ENCODE measurements around the gene RPL13. TPM values are rescaled to one million over a fixed set of nuclear protein-coding genes. Genes with fewer than 3 reads are reported as not detected.

RPL13 gene
- total RNA-seq, 3 donors from 2014 or later (not counting 1 experiment from before 2014, with no cell fraction given) = 1,286 to 1,549 (median 1,294) TPM

- WGBS (ENCODE audit: insufficient coverage) = 97% methylated on average over 26 of the region's 26 CpGs
Measured at GRCh38 chr16:89545831-89546574, 14.5 kb upstream of the RPL13 start.

DNA sequence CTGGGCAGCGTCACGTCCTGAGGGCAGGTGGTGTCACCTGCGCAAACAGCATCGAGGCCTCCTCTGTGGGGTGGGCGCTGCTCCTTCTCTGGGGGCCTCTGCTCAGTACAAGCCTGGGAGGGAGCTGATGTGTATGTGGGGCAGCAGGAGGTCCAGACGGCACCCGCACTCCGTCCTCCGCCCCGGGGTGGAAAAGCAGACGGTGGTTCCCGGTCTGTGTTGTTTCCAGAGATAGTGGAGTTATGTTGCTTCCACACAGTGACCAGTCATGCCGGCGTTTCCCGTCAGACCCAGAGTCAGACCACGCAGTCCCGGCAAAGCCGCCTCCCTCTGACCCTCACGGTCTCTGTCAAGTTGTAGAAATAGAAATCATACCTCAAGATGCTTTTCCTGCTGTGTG lies 13.7 kb upstream of the RPL13 start:
- Histone ChIP-seq H3K4me3 (ENCODE audit: low read length) (no peak overlapping the region), H3K36me3 (ENCODE audit: control insufficient read depth, insufficient read depth, low read length) (peaks cover 40% of the 10 kb centered on the region), H3K27me3 (ENCODE audit: control insufficient read depth, insufficient read depth, low read length) (no peaks in the 10 kb centered on the region), H3K27ac (ENCODE audit: low read length) (no peak overlapping the region), H3K9me3 (ENCODE audit: control insufficient read depth, insufficient read depth, low read length) (no peaks in the 10 kb centered on the region), H3K4me1 (ENCODE audit: control insufficient read depth, insufficient read depth, low read length) (no peaks in the 10 kb centered on the region)
- no peak for TF ChIP-seq CTCF (IDR thresholded peaks at IDR 0.05)
- Mint-ChIP-seq H3K27ac (no peak overlapping the region), H3K4me3 (no peak overlapping the region), H3K9me3 (no peaks in the 10 kb centered on the region), H3K27me3 (ENCODE audit: low read depth in 2 of 2) (no peaks in the 10 kb centered on the region), H3K36me3 (no peaks in the 10 kb centered on the region), H3K4me1 (no peaks in the 10 kb centered on the region)
- intact Hi-C loops (cut with micrococcal nuclease) = no loop called here
- DNase-seq (no peak), ATAC-seq (no peak)
- WGBS (ENCODE audit: insufficient coverage) = 97% methylated on average over 19 of the region's 19 CpGs

More at GRCh38 chr16:89545831-89546574, 14.5 kb upstream of the RPL13 start:
- H3K9me3 Mint-ChIP-seq = no peaks in the 10 kb centered on the region
- no peaks in the 10 kb centered on the region for H3K27me3 Mint-ChIP-seq (ENCODE audit: low read depth in 2 of 2)
- ATAC-seq (no peak), DNase-seq (no peak)
- no peak overlapping the region for H3K4me3 Mint-ChIP-seq
- Histone ChIP-seq H3K4me3 (ENCODE audit: low read length) (no peak overlapping the region), H3K4me1 (ENCODE audit: control insufficient read depth, insufficient read depth, low read length) (no peaks in the 10 kb centered on the region), H3K27ac (ENCODE audit: low read length) (no peak overlapping the region), H3K9me3 (ENCODE audit: control insufficient read depth, insufficient read depth, low read length) (no peaks in the 10 kb centered on the region), H3K27me3 (ENCODE audit: control insufficient read depth, insufficient read depth, low read length) (no peaks in the 10 kb centered on the region), H3K36me3 (ENCODE audit: control insufficient read depth, insufficient read depth, low read length) (peaks cover 39% of the 10 kb centered on the region)
- no peaks in the 10 kb centered on the region for H3K36me3 Mint-ChIP-seq
- intact Hi-C loops (cut with micrococcal nuclease) = no loop called here
- no peak overlapping the region for H3K27ac Mint-ChIP-seq
- no peaks in the 10 kb centered on the region for H3K4me1 Mint-ChIP-seq
- TF ChIP-seq CTCF (IDR thresholded peaks at IDR 0.05) = no peak

DNA sequence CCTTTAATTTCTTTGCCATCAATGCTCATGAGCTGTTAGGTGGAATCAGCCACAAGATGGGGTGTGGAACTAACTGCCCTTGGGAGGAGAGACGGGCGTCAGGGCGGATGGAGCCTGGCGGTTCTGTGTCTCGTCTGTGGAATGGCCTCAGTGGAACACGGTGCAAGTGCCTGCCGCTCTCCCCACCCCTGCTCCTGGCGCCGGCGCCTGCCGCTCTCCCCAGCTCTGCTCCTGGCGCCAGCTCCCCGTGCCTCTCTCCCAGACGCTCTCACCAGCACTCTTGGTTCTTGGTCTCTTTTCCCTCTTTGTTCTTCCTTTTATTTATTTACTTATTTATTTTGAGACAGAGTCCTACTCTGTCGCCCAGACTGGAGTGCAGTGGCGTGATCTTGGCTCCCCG lies 13.2 kb upstream of the RPL13 start:
- ATAC-seq (no peak), DNase-seq (no peak)
- Mint-ChIP-seq H3K36me3 (no peaks in the 10 kb centered on the region), H3K27me3 (ENCODE audit: low read depth in 2 of 2) (no peaks in the 10 kb centered on the region), H3K4me1 (no peaks in the 10 kb centered on the region), H3K4me3 (no peak overlapping the region), H3K9me3 (no peaks in the 10 kb centered on the region), H3K27ac (no peak overlapping the region)
- no peaks in the 10 kb centered on the region for H3K9me3 ChIP-seq (ENCODE audit: control insufficient read depth, insufficient read depth, low read length)
- TF ChIP-seq CTCF (IDR thresholded peaks at IDR 0.05) = no peak
- no peak overlapping the region for H3K27ac ChIP-seq (ENCODE audit: low read length)
- 97% methylated on average over 17 of the region's 17 CpGs for WGBS (ENCODE audit: insufficient coverage)
- peaks cover 44% of the 10 kb centered on the region for H3K36me3 ChIP-seq (ENCODE audit: control insufficient read depth, insufficient read depth, low read length)
- H3K4me1 ChIP-seq (ENCODE audit: control insufficient read depth, insufficient read depth, low read length) = no peaks in the 10 kb centered on the region
- H3K4me3 ChIP-seq (ENCODE audit: low read length) = no peak overlapping the region
- H3K27me3 ChIP-seq (ENCODE audit: control insufficient read depth, insufficient read depth, low read length) = no peaks in the 10 kb centered on the region
- intact Hi-C loops (cut with micrococcal nuclease) = no loop called here

- no peak for ATAC-seq
- intact Hi-C loops (cut with micrococcal nuclease) = no loop called here
- Histone ChIP-seq H3K27ac (ENCODE audit: low read length) (no peak overlapping the region), H3K27me3 (ENCODE audit: control insufficient read depth, insufficient read depth, low read length) (no peaks in the 10 kb centered on the region), H3K4me3 (ENCODE audit: low read length) (no peak overlapping the region), H3K9me3 (ENCODE audit: control insufficient read depth, insufficient read depth, low read length) (no peaks in the 10 kb centered on the region), H3K36me3 (ENCODE audit: control insufficient read depth, insufficient read depth, low read length) (peaks cover 46% of the 10 kb centered on the region), H3K4me1 (ENCODE audit: control insufficient read depth, insufficient read depth, low read length) (no peaks in the 10 kb centered on the region)
- Mint-ChIP-seq H3K4me1 (no peaks in the 10 kb centered on the region), H3K4me3 (no peak overlapping the region), H3K9me3 (no peaks in the 10 kb centered on the region), H3K27ac (no peak overlapping the region), H3K27me3 (ENCODE audit: low read depth in 2 of 2) (no peaks in the 10 kb centered on the region), H3K36me3 (no peaks in the 10 kb centered on the region)
- DNase-seq = no peak
- WGBS (ENCODE audit: insufficient coverage) = 94% methylated on average over 20 of the region's 20 CpGs
- TF ChIP-seq CTCF (IDR thresholded peaks at IDR 0.05) = no peak
Measured at GRCh38 chr16:89547860-89548259, 12.6 kb upstream of the RPL13 start.

All from natural killer cell (primary cell).